Left ventricle myocardium inferior (tissue), 1 donor: ENCODE data around the gene UGP2. TPM values are rescaled to one million over a fixed set of nuclear protein-coding genes. Genes with fewer than 3 reads are reported as not detected.

Experiments
- DNase-seq: peaks from one replicate; pipeline ENCODE4 v3.0.0-alpha.2; 2020
- H3K27ac ChIP-seq: fragments of 200-600 bp; replicated peaks from 2 replicates; pipeline ENCODE4 v1.8.0; 2021
- H3K27me3 ChIP-seq: fragments of 200-600 bp; 2 replicates; pipeline ENCODE4 v1.8.0; 2021; ENCODE audit warnings: low read depth
- H3K36me3 ChIP-seq: fragments of 200-600 bp; 2 replicates; pipeline ENCODE4 v1.8.0; 2021
- H3K4me1 ChIP-seq: fragments of 200-600 bp; 2 replicates; pipeline ENCODE4 v1.8.0; 2021
- H3K4me3 ChIP-seq: fragments of 200-600 bp; 2 replicates; pipeline ENCODE4 v1.8.0; 2021; ENCODE audit warnings: mild to moderate bottlenecking, moderate library complexity
- H3K9me3 ChIP-seq: fragments of 200-600 bp; replicated peaks from 2 replicates; pipeline ENCODE4 v1.8.0; 2021
- intact Hi-C: fragments of 100-400 bp; cut with micrococcal nuclease; formaldehyde crosslinking; loops from one replicate; pipeline ENCODE4 v1.11.0; 2022
- total RNA-seq: library from RNA; stranded (reverse); fragmentation: NEBNext Ultra II Directional; extraction: Animal tissue kit (Norgen Biotek cat#: 25700); gene quantifications from one replicate; pipeline ENCODE4 v1.2.1, GENCODE V29; 2021
- TF ChIP-seq, protein P1 (sequence below): fragments of 200-600 bp; IDR thresholded peaks from 2 replicates; pipeline ENCODE4 v1.8.0; 2021; ENCODE audit warnings: antibody characterized with exemption, mild to moderate bottlenecking, borderline replicate concordance
- donor health status: DM: no; HTN: yes; CAD: no; lungs with severe emphysema.

Gene UGP2
- total RNA-seq, 1 donor from 2014 or later: 394 TPM

- no peaks in the 10 kb centered on the region for H3K9me3 ChIP-seq
- H3K4me1 ChIP-seq: peaks cover 49% of the 10 kb centered on the region
- no peaks in the 10 kb centered on the region for H3K36me3 ChIP-seq
- intact Hi-C loops: loop anchor here (10.0 kb wide), 1 partner anchor 145 kb away; no protein-coding TSS in a partner anchor
- H3K27me3 ChIP-seq: no peaks in the 10 kb centered on the region
- no peak for DNase-seq
- peak overlapping the region; percentile 97 for H3K27ac ChIP-seq
- peak overlapping the region; percentile 85 for H3K4me3 ChIP-seq
- TF ChIP-seq, protein P1, sequence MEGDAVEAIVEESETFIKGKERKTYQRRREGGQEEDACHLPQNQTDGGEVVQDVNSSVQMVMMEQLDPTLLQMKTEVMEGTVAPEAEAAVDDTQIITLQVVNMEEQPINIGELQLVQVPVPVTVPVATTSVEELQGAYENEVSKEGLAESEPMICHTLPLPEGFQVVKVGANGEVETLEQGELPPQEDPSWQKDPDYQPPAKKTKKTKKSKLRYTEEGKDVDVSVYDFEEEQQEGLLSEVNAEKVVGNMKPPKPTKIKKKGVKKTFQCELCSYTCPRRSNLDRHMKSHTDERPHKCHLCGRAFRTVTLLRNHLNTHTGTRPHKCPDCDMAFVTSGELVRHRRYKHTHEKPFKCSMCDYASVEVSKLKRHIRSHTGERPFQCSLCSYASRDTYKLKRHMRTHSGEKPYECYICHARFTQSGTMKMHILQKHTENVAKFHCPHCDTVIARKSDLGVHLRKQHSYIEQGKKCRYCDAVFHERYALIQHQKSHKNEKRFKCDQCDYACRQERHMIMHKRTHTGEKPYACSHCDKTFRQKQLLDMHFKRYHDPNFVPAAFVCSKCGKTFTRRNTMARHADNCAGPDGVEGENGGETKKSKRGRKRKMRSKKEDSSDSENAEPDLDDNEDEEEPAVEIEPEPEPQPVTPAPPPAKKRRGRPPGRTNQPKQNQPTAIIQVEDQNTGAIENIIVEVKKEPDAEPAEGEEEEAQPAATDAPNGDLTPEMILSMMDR: peak; percentile 20
These were observed 1.5 kb upstream of the UGP2 start for GRCh38 chr2:63840081-63840784.

- no peaks in the 10 kb centered on the region for H3K9me3 ChIP-seq
- peak overlapping the region; percentile 97 for H3K27ac ChIP-seq
- no peaks in the 10 kb centered on the region for H3K36me3 ChIP-seq
- DNase-seq: peak; percentile 99
- TF ChIP-seq, protein P1: no peak
- H3K4me1 ChIP-seq: peaks cover 55% of the 10 kb centered on the region
- no peaks in the 10 kb centered on the region for H3K27me3 ChIP-seq
- peak overlapping the region; percentile 85 for H3K4me3 ChIP-seq
- intact Hi-C loops: loop anchor here (10.0 kb wide), 1 partner anchor 146 kb away; no protein-coding TSS in a partner anchor
These were observed 877 bp upstream of the UGP2 start for GRCh38 chr2:63840785-63841253.

GRCh38 chr2:63842149-63843061 lies 709 bp downstream of the UGP2 start:
- no peak for DNase-seq
- peak overlapping the region; percentile 97 for H3K27ac ChIP-seq
- no peaks in the 10 kb centered on the region for H3K27me3 ChIP-seq
- intact Hi-C loops: loop anchor here (10.0 kb wide), 1 partner anchor 148 kb away; no protein-coding TSS in a partner anchor
- H3K36me3 ChIP-seq: no peaks in the 10 kb centered on the region
- H3K9me3 ChIP-seq: no peaks in the 10 kb centered on the region
- H3K4me1 ChIP-seq: peaks cover 70% of the 10 kb centered on the region
- TF ChIP-seq, protein P1: no peak
- peak overlapping the region; percentile 85 for H3K4me3 ChIP-seq

DNA sequence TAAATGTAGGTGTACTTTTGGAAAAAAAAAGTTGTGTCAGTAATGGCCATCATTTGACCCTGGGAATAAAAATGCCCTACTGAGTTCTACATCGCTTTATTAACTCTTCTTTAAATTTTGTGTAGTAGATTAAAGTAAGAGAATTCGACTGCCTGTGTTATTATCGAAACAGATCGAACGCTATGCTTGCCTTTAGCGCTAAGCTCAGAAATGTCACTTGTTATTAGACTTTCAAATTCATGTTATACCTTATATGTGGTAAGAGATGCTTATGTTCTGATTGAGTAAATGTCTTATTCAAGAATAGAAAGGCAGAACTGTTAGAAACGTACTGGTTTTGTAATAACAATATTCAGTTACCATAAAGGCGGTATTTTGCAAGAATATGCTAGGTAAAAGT lies 1.4 kb downstream of the UGP2 start:
- no peaks in the 10 kb centered on the region for H3K36me3 ChIP-seq
- no peaks in the 10 kb centered on the region for H3K9me3 ChIP-seq
- DNase-seq: no peak
- peak overlapping the region; percentile 97 for H3K27ac ChIP-seq
- peaks cover 75% of the 10 kb centered on the region for H3K4me1 ChIP-seq
- TF ChIP-seq, protein P1: no peak
- peak overlapping the region; percentile 85 for H3K4me3 ChIP-seq
- intact Hi-C loops: loop anchor here (10.0 kb wide), 1 partner anchor 148 kb away; no protein-coding TSS in a partner anchor
- H3K27me3 ChIP-seq: no peaks in the 10 kb centered on the region

DNA sequence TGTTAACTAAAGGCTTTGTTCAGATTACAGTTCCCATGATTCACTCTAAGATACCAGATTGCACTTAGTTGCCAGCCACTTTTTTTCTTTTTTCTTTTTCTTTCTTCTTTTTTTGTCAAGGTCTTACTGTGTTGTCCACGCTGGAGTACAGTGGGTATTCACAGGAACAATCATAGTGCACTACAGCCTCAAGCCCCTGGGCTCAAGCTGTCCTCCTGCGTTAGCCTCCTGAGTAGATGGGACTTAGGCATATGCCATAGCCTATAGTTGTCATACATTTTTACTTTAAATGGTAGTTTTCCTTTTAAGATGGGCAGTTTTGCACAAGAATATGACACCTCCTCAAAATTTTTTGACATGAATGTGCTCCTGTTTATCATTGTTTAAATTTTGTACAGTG lies 2.1 kb downstream of the UGP2 start:
- TF ChIP-seq, protein P1: no peak
- no peak for DNase-seq
- Histone ChIP-seq H3K27me3 (no peaks in the 10 kb centered on the region), H3K27ac (peak overlapping the region; percentile 97), H3K36me3 (no peaks in the 10 kb centered on the region), H3K4me3 (peak overlapping the region; percentile 85), H3K4me1 (peaks cover 82% of the 10 kb centered on the region), H3K9me3 (no peaks in the 10 kb centered on the region)
- intact Hi-C loops: loop anchor here (10.0 kb wide), 1 partner anchor 149 kb away; no protein-coding TSS in a partner anchor
